GM13976 (cell line): ENCODE results near the gene PDE2A.

Experiments used
- DNase-seq: peaks from one replicate; pipeline ENCODE4 v3.0.0; 2012; ENCODE audit warnings: low spot score
- in situ Hi-C: fragments of 300-500 bp; cut with MboI; formaldehyde crosslinking; loops from one replicate; pipeline ENCODE4 v1.12.0; 2022; ENCODE audit warnings: low sequenced_read_pairs, mixed read lengths, inconsistent platforms; ENCODE audit not compliant: unreplicated experiment
- TF ChIP-seq, protein P1 (sequence below): IDR thresholded peaks from 2 replicates; pipeline ENCODE4 v1.5.1; 2012; ENCODE audit warnings: borderline replicate concordance, mild to moderate bottlenecking; ENCODE audit not compliant: insufficient read depth; ENCODE audit errors: extremely low read depth, missing control alignments, control extremely low read depth

The PDE2A gene

DNA sequence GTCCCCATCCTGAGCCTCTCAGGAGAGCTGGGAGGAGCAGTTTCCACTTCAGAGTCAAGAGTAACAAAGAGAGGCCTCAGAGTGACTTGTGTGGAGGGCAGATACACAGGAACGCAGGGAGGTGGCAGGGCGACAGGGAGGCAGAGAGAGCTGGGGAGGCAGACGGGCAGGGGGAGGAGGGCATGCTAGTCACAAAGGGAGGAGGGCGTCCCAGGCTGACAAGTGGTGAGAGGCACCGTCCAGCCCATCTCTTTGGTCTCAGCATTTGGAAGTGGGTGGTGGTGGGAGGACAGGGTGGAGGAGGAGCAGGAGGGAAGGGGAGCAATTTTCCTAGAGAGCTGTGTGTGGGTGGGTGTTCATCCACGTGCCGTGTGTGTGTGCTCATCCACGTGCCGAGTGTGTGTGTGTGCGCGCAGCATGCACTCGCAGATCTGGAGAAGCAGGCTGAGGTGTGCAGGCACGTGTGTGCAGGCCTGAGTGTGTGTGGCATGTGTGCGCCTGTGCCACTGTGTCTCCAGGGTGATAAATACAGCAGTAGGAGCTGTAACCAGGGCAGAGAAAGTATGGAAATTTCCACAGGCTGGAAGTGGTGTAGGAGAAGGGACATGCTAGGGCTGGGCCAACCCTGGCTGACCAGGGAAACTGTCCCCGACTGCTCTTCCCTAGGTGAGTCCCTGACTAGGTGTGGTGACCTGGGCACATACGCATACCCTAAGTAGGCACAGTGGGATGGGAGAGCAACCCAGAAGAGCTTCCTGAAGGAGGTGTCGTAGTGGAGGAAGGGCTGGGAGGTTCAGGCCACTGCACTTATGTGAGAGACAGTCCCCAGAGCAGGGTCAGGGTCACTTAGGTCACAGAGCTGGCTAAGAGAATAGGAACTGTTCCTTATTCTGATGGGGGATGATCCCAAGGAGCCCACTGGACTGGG lies 7.3 kb upstream of the PDE2A start:
- no peak for DNase-seq

GRCh38 chr11:72680624-72681158 lies 6.5 kb upstream of the PDE2A start:
- TF ChIP-seq, protein P1, sequence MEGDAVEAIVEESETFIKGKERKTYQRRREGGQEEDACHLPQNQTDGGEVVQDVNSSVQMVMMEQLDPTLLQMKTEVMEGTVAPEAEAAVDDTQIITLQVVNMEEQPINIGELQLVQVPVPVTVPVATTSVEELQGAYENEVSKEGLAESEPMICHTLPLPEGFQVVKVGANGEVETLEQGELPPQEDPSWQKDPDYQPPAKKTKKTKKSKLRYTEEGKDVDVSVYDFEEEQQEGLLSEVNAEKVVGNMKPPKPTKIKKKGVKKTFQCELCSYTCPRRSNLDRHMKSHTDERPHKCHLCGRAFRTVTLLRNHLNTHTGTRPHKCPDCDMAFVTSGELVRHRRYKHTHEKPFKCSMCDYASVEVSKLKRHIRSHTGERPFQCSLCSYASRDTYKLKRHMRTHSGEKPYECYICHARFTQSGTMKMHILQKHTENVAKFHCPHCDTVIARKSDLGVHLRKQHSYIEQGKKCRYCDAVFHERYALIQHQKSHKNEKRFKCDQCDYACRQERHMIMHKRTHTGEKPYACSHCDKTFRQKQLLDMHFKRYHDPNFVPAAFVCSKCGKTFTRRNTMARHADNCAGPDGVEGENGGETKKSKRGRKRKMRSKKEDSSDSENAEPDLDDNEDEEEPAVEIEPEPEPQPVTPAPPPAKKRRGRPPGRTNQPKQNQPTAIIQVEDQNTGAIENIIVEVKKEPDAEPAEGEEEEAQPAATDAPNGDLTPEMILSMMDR = no peak
- DNase-seq = no peak
- in situ Hi-C loops = no loop called here

More for the DNA sequence above, 7.3 kb upstream of the PDE2A start:
- in situ Hi-C loops = no loop called here
- TF ChIP-seq, protein P1 = no peak

DNA sequence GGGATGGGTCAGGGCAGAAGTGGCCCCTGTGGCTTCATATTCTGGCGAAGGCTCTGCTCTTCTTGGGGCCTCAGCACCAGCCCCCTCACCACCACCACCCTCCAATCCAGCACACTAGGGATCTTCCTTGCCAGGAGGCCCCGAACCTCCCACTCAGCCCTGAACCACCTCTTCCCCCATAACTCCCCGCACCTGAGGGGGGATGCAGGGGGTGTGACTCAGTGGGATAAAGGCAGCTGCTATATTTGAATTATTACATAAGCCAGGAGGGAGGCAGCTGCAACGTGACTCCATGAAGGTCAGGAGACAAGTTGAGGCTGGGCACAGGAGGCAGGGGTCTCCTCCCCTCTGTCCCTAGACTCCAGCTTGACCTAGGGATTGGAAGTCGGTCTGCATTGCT lies 5.6 kb upstream of the PDE2A start:
- TF ChIP-seq, protein P1 = no peak
- in situ Hi-C loops = no loop called here
- no peak for DNase-seq

DNA sequence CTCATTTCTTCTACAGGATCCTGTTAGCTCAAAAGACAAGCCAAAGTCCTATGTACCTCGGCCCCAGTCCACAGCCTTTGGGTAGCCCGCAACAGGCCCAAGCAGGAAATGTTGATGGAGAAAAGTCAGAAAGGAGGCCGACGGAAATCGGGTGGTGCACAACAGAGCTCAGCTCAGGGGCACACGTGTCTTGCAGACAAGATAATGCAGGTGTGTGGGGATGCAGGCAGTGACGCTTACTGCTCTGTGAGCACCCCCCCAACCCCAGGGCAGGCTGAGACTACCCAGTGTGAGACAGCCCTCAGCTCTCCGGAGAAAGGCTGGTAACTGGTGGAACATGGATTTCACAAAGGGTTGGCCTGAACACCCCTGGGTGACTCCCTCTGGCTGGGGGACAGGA lies 4.3 kb upstream of the PDE2A start:
- TF ChIP-seq, protein P1 = no peak
- DNase-seq = no peak
- in situ Hi-C loops = no loop called here

- DNase-seq = peak; percentile 82
- in situ Hi-C loops = no loop called here
- TF ChIP-seq, protein P1 = no peak
These were observed 2.7 kb upstream of the PDE2A start for GRCh38 chr11:72676861-72677341.

DNA sequence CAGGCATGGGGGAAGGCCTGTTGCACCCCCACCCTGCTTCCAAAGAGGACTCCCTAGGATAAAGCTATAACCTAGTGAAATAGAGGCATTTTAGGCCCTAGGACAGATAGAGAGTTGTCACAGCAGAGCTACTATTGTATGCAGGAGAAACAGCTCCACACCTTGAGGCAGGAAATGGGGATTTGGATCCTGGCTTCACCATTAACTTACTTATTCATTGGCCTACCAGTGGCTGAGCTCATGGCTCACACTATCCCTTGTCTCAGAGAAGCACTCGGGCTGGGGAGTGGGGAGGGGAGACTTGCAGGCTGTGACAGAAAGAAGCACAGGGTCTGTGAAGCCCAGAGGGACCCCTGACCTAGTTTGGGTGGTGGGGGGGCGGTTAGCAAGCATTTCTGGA lies 999 bp upstream of the PDE2A start:
- no peak for DNase-seq
- TF ChIP-seq, protein P1 = no peak
- in situ Hi-C loops = no loop called here
